ENCODE results near the gene CENPE.
"Not testable (repeated sequence)": the region's sequence is repeated elsewhere in the genome, so short reads cannot be mapped to it uniquely, and the experiment has no call there.

CENPE gene, protein sequence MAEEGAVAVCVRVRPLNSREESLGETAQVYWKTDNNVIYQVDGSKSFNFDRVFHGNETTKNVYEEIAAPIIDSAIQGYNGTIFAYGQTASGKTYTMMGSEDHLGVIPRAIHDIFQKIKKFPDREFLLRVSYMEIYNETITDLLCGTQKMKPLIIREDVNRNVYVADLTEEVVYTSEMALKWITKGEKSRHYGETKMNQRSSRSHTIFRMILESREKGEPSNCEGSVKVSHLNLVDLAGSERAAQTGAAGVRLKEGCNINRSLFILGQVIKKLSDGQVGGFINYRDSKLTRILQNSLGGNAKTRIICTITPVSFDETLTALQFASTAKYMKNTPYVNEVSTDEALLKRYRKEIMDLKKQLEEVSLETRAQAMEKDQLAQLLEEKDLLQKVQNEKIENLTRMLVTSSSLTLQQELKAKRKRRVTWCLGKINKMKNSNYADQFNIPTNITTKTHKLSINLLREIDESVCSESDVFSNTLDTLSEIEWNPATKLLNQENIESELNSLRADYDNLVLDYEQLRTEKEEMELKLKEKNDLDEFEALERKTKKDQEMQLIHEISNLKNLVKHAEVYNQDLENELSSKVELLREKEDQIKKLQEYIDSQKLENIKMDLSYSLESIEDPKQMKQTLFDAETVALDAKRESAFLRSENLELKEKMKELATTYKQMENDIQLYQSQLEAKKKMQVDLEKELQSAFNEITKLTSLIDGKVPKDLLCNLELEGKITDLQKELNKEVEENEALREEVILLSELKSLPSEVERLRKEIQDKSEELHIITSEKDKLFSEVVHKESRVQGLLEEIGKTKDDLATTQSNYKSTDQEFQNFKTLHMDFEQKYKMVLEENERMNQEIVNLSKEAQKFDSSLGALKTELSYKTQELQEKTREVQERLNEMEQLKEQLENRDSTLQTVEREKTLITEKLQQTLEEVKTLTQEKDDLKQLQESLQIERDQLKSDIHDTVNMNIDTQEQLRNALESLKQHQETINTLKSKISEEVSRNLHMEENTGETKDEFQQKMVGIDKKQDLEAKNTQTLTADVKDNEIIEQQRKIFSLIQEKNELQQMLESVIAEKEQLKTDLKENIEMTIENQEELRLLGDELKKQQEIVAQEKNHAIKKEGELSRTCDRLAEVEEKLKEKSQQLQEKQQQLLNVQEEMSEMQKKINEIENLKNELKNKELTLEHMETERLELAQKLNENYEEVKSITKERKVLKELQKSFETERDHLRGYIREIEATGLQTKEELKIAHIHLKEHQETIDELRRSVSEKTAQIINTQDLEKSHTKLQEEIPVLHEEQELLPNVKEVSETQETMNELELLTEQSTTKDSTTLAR (N-terminal part only)

DNA sequence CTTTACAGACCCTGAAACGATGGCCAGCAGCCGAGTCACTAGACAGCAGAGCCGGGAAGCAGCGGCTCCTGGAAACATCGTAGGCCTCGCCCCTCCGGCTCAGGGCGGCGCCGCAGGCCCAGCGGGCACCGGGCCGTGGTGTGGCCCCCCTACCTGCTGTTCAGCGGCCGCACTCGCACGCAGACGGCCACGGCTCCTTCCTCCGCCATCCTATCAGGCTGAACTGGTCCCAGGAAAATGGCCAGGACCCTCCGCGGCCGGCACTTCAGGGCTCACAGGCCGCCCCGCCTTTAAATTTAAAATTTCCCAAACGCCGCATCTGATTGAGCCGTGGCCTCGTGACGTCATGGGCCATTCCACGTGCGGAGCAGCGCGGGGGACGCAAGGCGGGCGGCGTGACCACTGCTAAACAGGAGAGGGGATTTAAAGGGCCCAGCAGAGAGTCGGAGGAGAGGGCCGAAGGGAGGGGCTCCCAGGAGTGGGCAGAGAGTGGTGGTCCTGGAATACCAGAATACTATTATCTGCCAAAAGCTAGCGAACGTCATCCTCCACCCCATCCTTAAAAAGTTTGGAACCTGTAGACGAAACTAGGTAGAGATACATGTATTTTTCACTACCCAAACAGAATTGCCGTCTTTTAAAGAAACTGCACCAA is at the start of gene CENPE:
Gene CENPE (minus strand): TSS at position 233 of the 655 bp plus-strand sequence. CDS start 24 bp downstream, at position 209.
- DNase-seq, result peak; percentile 76

DNA sequence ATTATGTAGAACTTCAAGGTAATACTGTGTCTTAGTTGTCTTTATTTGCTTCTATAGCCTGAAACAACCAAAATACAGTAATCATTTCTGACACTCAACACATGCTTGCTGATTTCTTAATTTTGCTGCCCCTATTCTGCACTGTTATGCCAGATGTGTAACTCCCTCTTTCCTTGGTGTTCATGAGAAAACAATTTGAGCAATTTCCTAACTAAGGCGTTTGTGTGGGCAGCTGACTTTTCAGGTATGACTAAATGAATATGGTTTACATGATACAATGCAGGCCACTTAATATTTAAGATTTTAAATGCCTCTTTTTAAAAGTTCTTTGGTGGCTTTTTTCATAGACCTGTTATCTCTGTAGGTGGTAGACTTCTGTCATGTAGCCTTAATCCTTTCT is 46.1 kb upstream of the CENPE start:
- no peak for DNase-seq

DNA sequence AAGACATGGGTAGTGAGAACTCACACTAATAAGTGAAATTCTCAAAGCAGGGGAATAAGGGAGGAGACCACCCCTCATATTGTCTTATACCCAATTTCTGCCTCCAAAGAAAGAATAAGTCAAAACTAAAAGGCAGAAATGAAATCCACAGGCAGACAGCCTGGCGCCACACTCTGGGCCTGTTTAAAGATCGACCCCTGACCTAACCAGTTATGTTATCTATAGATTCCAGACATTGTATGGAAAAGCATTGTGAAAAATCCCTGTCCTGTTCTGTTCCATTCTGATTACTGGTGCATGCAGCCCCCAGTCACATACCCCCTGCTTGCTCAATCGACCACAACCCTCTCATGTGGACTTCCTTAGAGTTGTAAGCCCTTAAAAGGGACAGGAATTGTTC is 32.8 kb upstream of the CENPE start:
- DNase-seq, result not testable (repeated sequence)

DNA sequence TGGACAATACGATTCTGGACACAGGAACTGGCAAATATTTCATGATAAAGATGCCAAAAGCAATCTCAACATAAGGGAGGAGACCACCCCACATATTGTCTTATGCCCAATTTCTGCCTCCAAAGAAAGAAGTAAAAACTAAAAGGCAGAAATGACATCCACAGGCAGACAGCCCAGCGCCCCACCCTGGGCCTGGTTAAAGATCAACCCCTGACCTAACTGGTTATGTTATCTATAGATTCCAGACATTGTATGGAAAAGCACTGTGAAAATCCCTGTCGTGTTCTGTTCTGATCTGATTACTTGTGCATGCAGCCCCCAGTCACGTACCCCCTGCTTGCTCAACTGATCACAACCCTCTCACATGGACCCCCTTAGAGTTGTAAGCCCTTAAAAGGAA is 25.4 kb upstream of the CENPE start:
- DNase-seq, result not testable (repeated sequence)

DNA sequence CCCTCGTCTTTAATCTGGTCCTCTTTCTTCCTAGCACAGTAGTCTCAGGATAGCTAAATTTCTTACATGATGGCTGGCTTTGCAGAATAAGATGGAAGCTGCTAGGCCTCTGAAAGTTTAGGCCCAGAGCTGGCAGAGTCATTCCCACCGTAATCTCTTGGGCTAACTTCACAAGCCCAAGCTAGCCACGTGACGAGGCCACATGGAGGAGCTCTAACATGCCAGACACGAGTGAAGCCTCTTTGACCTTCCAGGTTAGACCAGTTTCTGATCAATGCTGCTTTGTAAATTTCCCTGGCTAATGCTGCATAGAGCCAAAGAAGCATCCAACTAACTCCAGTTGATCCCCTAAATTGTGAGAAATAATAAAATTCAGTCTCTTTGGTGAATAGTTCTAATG is 9.5 kb upstream of the CENPE start:
- DNase-seq, result no peak

DNA sequence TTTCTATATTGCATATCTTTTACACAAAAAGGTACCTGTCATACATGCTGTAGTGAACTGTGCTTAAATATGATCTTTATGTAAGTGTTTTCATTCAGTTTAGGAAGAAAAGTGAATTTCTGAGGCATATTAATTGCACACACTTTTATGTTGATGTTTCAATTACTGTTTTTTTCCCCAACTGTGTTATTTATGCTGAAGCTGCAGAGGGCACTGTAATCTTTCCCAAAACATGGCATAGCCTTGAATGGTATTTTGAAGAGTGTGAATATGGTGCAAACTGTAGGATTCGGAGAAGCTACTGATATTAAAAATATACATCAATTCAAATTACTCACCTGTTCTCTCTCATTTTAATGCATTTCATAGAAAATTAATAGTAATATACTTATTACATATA is 6.0 kb upstream of the CENPE start:
- DNase-seq, result no peak

DNA sequence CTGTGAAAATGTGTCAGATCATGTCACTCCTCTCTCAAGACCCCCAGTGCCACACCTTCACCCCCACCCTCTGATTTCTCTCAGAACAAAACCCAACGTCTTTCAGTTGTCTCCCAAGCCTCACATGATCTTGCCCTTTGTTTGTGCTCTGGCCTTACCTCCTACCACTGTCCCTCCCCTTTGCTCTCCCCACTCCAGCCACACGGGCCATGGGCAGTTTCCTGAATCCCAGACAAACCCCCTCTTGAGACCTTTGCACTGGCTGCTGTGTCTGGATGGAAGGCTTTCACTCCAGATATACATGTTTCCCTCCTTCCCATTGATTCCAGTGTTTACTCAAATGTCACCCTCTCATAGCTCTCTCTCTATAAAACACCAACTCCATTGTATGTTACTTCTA is 3.6 kb upstream of the CENPE start:
- DNase-seq, result no peak

DNA sequence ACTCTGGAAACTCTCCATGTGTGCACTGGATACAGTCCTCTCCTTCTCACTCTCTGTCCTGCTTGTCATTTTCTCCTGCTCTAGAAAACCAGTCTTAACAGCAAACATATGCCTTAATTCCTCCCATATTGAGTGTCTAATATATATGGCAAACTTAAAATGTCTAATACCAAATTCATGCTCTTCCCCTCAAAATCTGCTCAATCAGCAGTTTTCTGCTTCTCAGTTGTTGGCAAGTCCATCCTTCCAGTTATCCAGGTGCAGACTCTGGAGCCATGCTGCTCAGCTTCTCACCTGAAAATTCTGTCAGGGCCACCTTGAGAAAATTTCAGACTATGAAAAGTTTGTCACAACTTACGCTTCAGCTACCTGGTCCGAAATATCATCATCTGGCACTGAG is 3.1 kb upstream of the CENPE start:
- no peak for DNase-seq

DNA sequence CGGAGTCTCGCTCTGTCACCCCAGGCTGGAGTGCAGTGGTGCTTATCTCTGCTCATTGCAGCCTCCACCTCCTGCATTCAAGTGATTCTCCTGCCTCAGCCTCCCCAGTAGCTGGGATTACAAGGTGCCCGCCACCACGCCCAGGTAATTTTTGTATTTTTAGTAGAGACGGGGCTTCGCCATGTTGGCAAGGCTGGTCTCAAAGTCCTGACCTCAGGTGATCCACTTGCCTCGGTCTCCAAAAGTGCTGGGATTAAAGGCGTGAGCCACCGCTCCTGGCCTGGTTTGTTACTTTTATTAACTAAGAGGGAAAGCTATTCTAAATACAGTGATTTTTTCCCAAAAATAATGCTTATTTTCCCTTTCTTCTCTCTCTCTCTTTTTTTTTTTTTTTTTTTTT is 866 bp upstream of the CENPE start:
- DNase-seq, result no peak

DNA sequence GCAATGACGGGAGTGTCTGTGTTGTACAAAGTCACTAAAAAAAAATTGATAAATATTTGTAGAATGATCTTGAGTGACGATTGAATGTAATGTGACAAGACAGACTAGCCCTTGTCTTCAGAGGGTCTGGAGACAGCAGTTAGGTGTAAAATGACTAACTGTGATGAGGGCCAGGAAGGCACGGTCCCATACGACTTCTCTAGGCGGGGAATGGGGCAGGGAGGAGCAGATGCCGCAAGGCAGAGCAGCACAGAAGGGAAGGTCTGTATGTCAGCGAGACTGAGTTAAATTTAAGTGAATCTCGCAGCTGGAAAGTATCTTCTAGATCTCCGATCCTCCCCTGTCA is 405 bp downstream of the CENPE start:
- no peak for DNase-seq

DNA sequence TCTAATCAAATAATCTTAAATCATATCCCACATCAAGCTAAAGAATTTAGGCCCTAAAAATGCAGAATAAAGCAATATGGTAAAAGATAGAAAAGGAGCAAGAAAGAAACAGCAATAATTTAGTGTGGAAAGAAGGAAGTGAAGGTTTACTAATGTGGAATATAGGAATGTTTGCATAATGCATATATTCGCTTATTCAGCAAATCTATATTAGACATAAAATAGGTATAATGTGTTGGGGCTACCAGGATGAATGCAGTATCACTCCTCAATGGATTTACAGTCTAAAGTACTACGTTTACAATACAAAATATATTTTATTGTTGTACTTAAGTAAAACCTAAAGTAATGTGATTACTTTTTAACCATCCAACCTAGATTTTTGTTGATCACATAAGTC is 4.7 kb downstream of the CENPE start:
- DNase-seq, result no peak

DNA sequence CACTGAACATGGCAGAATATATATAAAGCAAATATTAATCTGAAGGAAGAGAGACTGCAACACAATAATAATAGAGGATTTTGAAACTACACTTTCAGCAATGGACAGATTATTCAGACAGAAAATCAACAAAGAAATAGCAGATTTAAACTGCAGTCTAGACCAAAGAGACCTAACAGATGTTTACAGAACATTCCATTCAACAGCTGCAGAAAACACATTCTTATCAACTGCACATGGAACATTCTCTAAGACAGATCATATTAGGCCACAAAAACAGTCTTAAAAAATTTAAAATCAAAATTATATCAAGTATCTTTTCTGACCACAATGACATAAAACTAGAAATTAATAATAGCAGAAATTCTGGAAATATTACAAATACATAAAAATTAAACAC is 27.1 kb downstream of the CENPE start:
- DNase-seq, result no peak

DNA sequence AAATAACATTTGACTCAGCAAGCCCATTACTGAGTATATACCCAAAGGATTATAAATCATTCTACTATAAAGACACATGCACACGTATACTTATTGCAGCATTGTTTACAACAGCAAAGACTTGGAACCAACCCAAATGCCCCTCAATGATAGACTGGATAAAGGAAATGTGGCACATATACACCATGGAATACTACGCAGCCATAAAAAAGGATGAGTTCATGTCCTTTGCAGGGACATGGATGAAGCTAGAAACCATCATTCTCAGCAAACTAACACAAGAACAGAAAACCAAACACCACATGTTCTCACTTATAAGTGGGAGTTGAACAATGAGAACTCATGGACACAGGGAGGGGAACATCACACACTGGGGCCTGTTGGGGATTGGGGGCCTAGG is 28.4 kb downstream of the CENPE start:
- DNase-seq, result not testable (repeated sequence)

DNA sequence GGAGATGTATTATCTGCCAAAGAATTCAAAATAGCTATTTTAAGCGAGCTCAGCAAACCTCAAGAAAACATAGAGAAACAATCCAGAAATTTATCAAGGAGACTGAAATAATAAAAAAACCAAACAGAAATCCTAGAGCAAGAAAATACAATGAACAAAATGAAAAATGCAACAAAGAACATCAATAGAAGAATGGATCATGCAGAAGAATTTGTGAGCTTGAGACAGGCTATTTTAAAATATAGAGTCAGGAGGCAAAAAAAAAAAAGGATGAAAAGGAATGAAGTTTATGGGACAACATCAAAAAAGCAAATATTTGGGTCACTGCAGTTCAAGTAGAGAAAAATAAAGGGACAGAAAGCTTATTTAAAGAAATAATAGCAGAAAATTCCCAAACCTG is 29.1 kb downstream of the CENPE start:
- no peak for DNase-seq

DNA sequence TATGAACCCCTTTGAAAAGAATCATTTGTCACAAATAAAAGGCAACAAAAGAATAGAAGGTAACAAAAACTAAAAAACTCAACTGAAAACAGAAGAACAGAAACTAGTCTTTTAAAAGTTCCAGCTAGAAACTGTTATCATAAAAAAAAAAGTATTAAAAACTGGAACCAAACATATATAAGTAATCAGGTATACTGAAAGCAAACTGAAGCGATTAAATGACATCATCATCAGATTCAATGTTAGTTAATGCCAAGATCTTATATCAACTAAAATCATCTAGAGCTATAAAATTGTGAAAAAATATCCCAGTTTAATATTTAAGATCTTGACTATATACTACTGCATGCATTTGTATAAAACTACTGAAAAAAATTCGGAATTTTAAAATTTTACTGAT is 36.0 kb downstream of the CENPE start:
- DNase-seq, result no peak

DNA sequence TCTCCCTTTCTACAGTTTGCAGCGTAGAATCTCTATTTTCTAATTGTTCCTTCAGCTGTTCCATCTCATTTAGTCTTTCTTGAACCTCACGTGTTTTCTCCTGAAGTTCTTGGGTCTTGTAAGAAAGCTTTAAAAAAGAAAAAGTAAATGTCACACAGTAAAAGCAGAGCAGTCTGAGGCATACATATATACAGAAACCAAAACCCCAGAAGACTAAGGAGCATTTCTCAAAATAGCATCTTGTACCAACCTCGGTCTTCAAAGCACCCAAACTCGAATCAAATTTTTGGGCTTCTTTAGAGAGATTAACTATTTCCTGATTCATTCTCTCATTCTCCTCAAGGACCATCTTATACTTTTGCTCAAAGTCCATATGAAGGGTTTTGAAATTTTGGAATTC is 39.4 kb downstream of the CENPE start:
- DNase-seq, result no peak

DNA sequence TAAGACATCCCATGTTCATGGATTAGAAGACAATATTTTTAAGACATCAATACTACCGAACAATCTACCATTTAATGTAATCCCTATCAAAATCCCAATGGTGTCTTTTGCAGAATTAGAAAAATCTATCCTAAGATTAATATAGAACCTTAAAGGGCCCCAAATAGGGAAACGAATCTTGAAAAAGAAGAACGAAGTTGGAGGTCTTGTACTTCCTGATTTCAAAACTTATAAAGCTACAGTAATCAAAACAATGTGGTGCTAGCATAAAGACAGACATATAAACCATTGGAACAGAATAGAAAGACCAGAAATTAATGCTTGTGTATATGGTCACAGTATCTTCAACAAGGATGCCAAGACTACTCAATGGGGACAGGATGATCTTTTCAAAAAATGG is 42.0 kb downstream of the CENPE start:
- DNase-seq, result no peak

DNA sequence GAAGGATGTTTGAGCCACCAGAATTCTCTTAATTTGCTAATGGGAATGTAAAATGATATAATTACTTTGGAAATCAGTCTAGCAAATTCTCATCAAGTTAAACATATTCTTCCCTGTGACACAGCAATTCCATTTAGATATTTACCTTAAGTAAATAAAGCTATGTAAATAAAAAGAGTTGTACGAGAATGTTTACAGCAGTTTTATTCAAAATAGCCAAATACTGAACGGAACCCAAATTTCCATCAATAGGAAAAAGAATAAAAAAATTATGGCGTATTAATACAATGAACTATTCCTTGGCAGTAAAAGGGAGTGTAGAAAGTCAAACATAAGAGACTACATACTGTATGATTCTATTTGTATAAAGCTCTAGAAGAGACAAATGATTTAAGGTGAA is 45.8 kb downstream of the CENPE start:
- DNase-seq, result no peak

DNA sequence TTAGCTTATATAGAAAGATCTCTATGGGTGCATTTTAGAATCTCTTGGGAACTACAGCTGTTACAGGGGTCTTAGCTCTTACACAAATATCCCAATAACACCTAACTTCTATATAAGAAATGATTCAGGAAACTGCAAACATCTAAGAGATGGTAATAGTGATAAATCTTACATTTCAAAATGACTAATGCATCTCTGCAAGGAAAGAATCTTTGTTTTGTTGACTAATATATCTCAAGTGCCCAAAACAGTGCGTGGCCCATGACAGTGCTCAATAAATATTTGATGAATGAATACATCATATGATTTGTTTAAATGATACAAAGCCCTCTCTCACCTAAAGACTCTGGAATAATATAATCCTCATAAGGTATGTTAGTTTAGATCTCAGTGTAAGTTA is 47.5 kb downstream of the CENPE start:
- no peak for DNase-seq

DNA sequence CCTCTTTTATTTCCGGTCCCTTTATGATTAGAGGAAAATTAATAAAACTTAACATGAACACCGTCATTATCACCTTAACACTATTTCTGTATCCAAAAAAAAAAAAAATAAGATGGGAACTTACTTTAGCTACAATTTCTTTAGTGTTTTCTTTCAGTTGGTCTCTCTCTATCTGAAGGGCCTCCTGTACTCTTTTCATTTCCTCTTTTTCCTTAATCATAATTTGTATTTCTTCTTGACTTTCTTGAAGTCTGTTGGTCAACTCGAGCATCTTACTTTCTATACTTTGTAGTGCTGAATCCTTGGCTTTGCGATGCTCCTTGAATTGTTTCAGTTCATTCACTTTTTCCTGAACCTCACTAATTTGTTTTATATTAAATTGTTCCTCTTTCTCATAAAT is 53.2 kb downstream of the CENPE start:
- DNase-seq, result no peak

DNA sequence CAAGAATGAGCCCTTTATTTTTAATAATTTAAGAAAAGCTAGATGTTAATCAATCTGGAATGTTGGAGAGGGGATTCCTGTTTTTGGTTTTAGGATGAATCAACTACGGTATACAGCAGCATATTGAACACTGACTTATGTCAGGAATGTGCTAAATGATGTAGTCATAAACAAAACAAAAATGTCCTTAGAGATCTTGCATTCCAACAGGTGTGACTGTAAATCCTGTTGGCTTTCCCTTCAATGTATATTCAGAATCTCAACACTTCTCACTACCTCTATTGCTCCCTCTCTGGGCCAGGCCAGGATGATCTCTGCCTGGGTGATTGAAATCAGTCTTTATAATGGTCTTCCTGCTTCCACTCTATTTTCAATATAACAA is 60.7 kb downstream of the CENPE start:
- DNase-seq, result no peak

DNA sequence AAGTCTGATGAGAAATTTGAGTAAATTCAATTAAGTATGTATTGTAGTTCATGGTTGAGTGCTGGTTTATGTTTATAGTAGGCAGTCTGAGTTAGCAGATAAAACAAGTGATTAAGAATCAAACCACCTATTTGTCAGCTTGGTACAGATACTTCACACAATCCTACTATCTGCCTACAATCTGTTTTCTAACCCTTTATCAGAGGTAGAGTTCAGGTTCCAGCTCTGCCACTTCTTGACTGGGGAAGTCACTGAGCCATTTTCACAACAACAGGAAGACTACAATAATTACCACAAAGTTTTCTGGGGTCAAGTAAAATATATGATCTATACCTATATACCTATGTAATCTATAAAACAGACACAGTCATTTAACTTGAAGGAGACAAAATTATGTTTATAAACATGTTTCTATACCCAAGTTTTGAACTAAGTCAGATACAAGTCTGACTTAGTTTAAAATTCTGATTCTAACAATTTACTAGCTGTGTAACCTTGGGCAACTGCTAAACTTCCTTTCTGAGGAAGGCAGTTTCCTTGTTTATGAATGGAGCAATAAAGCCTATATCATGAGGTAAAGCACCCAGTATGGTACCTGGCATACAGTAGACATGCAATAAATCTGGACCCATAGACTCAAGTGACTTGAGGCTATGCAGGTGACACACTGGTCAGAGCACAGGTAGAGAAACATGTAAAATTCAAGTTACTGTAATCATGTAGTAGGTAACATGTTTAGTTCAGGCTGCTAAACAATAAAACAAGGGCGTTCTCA is 61.3 kb downstream of the CENPE start:
- no peak for DNase-seq

All from CD4-positive, alpha-beta T cell treated with Interleukin-15 for 1 hour (primary cell).